Measurements from ENCODE around the gene ECHDC3. TPM values are rescaled to one million over a fixed set of nuclear protein-coding genes. Genes with fewer than 3 reads are reported as not detected.

The ECHDC3 gene, protein sequence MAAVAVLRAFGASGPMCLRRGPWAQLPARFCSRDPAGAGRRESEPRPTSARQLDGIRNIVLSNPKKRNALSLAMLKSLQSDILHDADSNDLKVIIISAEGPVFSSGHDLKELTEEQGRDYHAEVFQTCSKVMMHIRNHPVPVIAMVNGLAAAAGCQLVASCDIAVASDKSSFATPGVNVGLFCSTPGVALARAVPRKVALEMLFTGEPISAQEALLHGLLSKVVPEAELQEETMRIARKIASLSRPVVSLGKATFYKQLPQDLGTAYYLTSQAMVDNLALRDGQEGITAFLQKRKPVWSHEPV
- 0.55 and 1.2 TPM in 2 replicates for total RNA-seq
- long read RNA-seq, result 0 reads

DNA sequence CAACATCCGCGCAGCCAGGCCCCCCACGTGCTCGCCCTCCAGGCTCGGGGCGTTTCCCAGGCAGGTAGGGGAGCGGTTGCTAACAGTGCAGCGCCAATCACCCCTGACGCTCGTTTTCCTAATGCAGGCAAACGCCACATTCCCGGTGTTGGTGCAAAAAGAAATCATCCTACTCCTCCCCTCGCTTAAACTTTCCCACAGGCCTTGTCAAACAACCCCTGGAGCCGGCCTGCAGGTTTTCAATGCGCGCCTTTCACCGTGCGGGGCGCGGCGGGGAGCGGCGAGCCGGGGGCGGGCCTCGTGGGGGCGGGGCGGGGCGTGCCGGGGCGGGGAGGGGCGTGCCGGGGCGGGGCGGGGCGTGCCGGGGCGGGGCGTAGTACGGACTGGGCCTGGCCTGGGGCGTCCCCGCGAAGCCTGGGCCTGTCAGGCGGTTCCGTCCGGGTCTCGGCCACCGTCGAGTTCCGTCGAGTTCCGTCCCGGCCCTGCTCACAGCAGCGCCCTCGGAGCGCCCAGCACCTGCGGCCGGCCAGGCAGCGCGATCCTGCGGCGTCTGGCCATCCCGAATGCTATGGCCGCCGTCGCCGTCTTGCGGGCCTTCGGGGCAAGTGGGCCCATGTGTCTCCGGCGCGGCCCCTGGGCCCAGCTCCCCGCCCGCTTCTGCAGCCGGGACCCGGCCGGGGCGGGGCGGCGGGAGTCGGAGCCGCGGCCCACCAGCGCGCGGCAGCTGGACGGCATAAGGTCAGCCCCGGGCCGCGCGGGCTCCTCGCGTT is at the start of gene ECHDC3:
ECHDC3 (plus strand) TSS at position 374 of the 770 bp plus-strand sequence; CDS start at position 569, 195 bp downstream.
- no peak within 1 kb of the TSS for H3K27ac Mint-ChIP-seq (ENCODE audit: unreplicated experiment)
- no peaks in the 10 kb centered on the region for H3K9me3 Mint-ChIP-seq (ENCODE audit: unreplicated experiment)
- no peak within 1 kb of the TSS for H3K4me3 Mint-ChIP-seq (ENCODE audit: unreplicated experiment)
- H3K36me3 Mint-ChIP-seq (ENCODE audit: unreplicated experiment), result no peaks in the 10 kb centered on the region
- peaks cover 15% of the 10 kb centered on the region for H3K27me3 Mint-ChIP-seq (ENCODE audit: unreplicated experiment)
- peaks cover 7% of the 10 kb centered on the region for H3K4me1 Mint-ChIP-seq (ENCODE audit: unreplicated experiment)
- TF ChIP-seq, protein P1, sequence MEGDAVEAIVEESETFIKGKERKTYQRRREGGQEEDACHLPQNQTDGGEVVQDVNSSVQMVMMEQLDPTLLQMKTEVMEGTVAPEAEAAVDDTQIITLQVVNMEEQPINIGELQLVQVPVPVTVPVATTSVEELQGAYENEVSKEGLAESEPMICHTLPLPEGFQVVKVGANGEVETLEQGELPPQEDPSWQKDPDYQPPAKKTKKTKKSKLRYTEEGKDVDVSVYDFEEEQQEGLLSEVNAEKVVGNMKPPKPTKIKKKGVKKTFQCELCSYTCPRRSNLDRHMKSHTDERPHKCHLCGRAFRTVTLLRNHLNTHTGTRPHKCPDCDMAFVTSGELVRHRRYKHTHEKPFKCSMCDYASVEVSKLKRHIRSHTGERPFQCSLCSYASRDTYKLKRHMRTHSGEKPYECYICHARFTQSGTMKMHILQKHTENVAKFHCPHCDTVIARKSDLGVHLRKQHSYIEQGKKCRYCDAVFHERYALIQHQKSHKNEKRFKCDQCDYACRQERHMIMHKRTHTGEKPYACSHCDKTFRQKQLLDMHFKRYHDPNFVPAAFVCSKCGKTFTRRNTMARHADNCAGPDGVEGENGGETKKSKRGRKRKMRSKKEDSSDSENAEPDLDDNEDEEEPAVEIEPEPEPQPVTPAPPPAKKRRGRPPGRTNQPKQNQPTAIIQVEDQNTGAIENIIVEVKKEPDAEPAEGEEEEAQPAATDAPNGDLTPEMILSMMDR (IDR thresholded peaks at IDR 0.05), result no peak
- DNase-seq (ENCODE audit: extremely low spot score, unreplicated experiment), result no peak

DNA sequence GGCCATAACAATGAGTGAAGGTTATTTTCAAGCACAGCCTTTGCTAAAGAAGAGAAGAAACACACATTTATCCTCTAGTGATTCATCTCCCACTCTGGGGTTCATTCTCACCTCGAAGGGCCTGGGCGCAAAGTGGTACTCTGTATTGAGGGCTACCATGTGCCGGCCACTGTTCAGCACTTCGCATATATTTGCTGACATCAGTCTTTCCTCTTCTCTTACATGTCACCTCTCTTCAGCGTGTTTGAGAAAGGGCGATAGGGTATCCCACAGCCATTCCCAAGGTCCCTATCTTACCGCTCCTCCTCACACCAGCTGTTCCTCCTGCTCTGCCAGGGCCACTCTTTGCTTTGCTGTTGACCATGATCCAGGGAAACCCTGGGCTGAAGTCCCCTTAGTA is 48.8 kb upstream of the ECHDC3 start:
- Mint-ChIP-seq H3K27ac (ENCODE audit: unreplicated experiment) (no peak overlapping the region), H3K9me3 (ENCODE audit: unreplicated experiment) (no peaks in the 10 kb centered on the region), H3K36me3 (ENCODE audit: unreplicated experiment) (no peaks in the 10 kb centered on the region), H3K27me3 (ENCODE audit: unreplicated experiment) (peaks cover 3% of the 10 kb centered on the region), H3K4me3 (ENCODE audit: unreplicated experiment) (no peak overlapping the region), H3K4me1 (ENCODE audit: unreplicated experiment) (no peaks in the 10 kb centered on the region)
- no peak for DNase-seq (ENCODE audit: extremely low spot score, unreplicated experiment)
- TF ChIP-seq, protein P1 (IDR thresholded peaks at IDR 0.05), result no peak

DNA sequence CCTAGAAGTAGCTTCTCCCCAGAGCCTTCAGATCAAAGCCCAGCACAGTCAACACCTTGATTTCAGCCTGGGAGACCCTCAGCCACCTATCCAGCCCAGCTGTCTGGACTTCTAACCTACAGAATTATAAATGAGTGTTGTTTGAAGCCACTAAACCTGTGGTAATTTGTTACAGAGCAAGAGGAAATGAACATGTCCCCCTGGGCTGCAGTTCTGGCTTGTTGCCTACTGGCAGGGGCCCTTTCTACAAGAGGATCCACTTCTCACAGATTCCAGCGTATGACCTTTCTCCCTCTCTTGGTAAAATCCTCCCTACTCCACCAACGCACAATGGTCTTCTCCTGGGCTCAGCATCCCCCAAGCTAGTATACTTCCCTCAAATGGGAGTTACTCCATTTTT is 46.4 kb upstream of the ECHDC3 start:
- H3K27me3 Mint-ChIP-seq (ENCODE audit: unreplicated experiment), result no peaks in the 10 kb centered on the region
- TF ChIP-seq, protein P1 (IDR thresholded peaks at IDR 0.05), result no peak
- no peaks in the 10 kb centered on the region for H3K4me1 Mint-ChIP-seq (ENCODE audit: unreplicated experiment)
- no peak overlapping the region for H3K4me3 Mint-ChIP-seq (ENCODE audit: unreplicated experiment)
- H3K36me3 Mint-ChIP-seq (ENCODE audit: unreplicated experiment), result no peaks in the 10 kb centered on the region
- no peak overlapping the region for H3K27ac Mint-ChIP-seq (ENCODE audit: unreplicated experiment)
- no peak for DNase-seq (ENCODE audit: extremely low spot score, unreplicated experiment)
- no peaks in the 10 kb centered on the region for H3K9me3 Mint-ChIP-seq (ENCODE audit: unreplicated experiment)

DNA sequence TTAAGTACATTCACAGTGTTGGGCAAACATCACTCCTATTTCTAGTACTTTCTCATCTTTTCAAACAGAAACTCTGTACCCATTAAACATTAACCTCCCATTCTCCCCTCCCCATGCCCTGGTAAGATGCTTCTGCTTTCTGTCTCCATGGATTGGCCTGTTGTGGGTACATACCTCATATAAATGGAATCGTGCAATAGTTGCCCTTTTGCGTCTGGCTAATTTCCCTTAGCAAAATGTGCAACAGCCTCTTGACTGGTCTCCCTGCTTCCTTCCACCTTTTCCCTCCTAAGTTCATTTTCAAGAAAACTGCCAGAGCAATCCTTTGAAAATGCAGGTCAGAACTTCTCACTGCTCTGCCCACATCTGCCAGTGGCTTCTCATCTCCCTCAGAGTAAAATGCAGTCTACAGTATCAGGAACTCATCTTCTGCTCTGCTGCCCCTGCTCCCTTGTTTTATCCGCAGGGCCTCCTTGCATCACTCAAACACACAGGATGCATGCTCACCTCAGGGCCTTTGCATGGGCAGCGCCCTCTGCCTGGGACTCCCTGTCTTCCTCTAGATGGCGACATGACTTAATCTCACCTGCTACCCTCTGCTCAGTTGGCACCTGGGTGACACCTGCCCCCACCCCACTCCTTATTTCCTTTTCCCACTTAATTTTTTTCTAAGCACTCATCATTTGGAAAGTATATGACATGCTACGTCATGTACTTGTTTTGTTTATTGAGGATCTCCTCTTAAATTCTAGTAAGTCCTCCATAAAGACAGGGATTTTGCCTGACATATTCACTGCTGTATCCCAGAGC is 44.3 kb upstream of the ECHDC3 start:
- no peaks in the 10 kb centered on the region for H3K9me3 Mint-ChIP-seq (ENCODE audit: unreplicated experiment)
- no peaks in the 10 kb centered on the region for H3K4me1 Mint-ChIP-seq (ENCODE audit: unreplicated experiment)
- peaks cover 2% of the 10 kb centered on the region for H3K27me3 Mint-ChIP-seq (ENCODE audit: unreplicated experiment)
- H3K27ac Mint-ChIP-seq (ENCODE audit: unreplicated experiment), result no peak overlapping the region
- no peak for DNase-seq (ENCODE audit: extremely low spot score, unreplicated experiment)
- no peak overlapping the region for H3K4me3 Mint-ChIP-seq (ENCODE audit: unreplicated experiment)
- H3K36me3 Mint-ChIP-seq (ENCODE audit: unreplicated experiment), result no peaks in the 10 kb centered on the region
- TF ChIP-seq, protein P1 (IDR thresholded peaks at IDR 0.05), result no peak
